GM21360 (cell line): Measurements from ENCODE around the gene ERGIC1.
A peak's percentile ranks its signal among the peaks of the same experiment; 100 is the strongest.

Source experiments
- ATAC-seq: cut with Tn5 transposase; IDR thresholded peaks from one replicate; pipeline ENCODE4 v1.9.1; 2021; ENCODE audit warnings: mild to moderate bottlenecking, moderate library complexity; ENCODE audit not compliant: unreplicated experiment

ERGIC1 gene

GRCh38 chr5:172825610-172826204 is 8.3 kb upstream of the ERGIC1 start:
- ATAC-seq: no peak

GRCh38 chr5:172827841-172828240 is 6.2 kb upstream of the ERGIC1 start:
- no peak for ATAC-seq

GRCh38 chr5:172828911-172829431 is 5.1 kb upstream of the ERGIC1 start:
- no peak for ATAC-seq

GRCh38 chr5:172830275-172830799 is 3.7 kb upstream of the ERGIC1 start:
- ATAC-seq: no peak

GRCh38 chr5:172830876-172831662 is 3.0 kb upstream of the ERGIC1 start:
- ATAC-seq: no peak

GRCh38 chr5:172832383-172833315 is 1.4 kb upstream of the ERGIC1 start:
- no peak for ATAC-seq

- no peak for ATAC-seq
Observed at GRCh38 chr5:172833372-172833685, 722 bp upstream of the ERGIC1 start.

- peak; percentile 20 for ATAC-seq
Observed at GRCh38 chr5:172834415-172835289, 601 bp downstream of the ERGIC1 start.

GRCh38 chr5:172835290-172835993 is 1.4 kb downstream of the ERGIC1 start:
- ATAC-seq: no peak

- ATAC-seq: no peak
Observed at GRCh38 chr5:172835994-172836356, 1.9 kb downstream of the ERGIC1 start.

GRCh38 chr5:172837640-172838039 is 3.6 kb downstream of the ERGIC1 start:
- peak; percentile 65 for ATAC-seq

GRCh38 chr5:172838151-172838875 is 4.3 kb downstream of the ERGIC1 start:
- no peak for ATAC-seq

GRCh38 chr5:172839669-172840431 is 5.8 kb downstream of the ERGIC1 start:
- no peak for ATAC-seq

GRCh38 chr5:172840432-172841154 is 6.5 kb downstream of the ERGIC1 start:
- no peak for ATAC-seq

- ATAC-seq: no peak
Observed at GRCh38 chr5:172841256-172841655, 7.2 kb downstream of the ERGIC1 start.

- ATAC-seq: no peak
Observed at GRCh38 chr5:172843825-172844576, 9.9 kb downstream of the ERGIC1 start.

GRCh38 chr5:172844577-172844838 is 10.5 kb downstream of the ERGIC1 start:
- no peak for ATAC-seq
